H9 (cell line): Measurements from ENCODE around the gene ZCWPW1. TPM values are rescaled to one million over a fixed set of nuclear protein-coding genes. Genes with fewer than 3 reads are reported as not detected.

Experiments
- DNase-seq: peaks from one replicate; pipeline ENCODE4 v3.0.0-alpha.2; 2017
- H2AFZ ChIP-seq: one replicate; pipeline ENCODE4 v1.6.1; 2013; ENCODE audit warnings: mild to moderate bottlenecking, low read length, control low read depth, moderate library complexity
- H2AK5ac ChIP-seq: 2 replicates; pipeline ENCODE4 v1.6.1; 2013; ENCODE audit warnings: low read length, control low read depth, mixed read lengths; ENCODE audit not compliant: insufficient read length
- H2BK120ac ChIP-seq: one replicate; pipeline ENCODE4 v1.6.1; 2013; ENCODE audit warnings: low read depth, mild to moderate bottlenecking, low read length, control low read depth, inconsistent platforms; ENCODE audit not compliant: poor library complexity, severe bottlenecking
- H2BK12ac ChIP-seq: 2 replicates; pipeline ENCODE4 v1.6.1; 2013; ENCODE audit warnings: low read length, control low read depth, mixed read lengths, low read depth; ENCODE audit not compliant: insufficient read length
- H2BK15ac ChIP-seq: 2 replicates; pipeline ENCODE4 v1.6.1; 2013; ENCODE audit warnings: low read depth, low read length, control low read depth
- H2BK20ac ChIP-seq: one replicate; pipeline ENCODE4 v1.6.1; 2013; ENCODE audit warnings: low read depth, mild to moderate bottlenecking, low read length, control low read depth, inconsistent platforms; ENCODE audit not compliant: poor library complexity, severe bottlenecking
- H2BK5ac ChIP-seq: 2 replicates; pipeline ENCODE4 v1.6.1; 2013; ENCODE audit warnings: low read length, control low read depth, mixed read lengths; ENCODE audit not compliant: insufficient read length
- H3K14ac ChIP-seq: 2 replicates; pipeline ENCODE4 v1.6.1; 2013; ENCODE audit warnings: low read length, control low read depth; ENCODE audit not compliant: insufficient read depth
- H3K18ac ChIP-seq: 2 replicates; pipeline ENCODE4 v1.6.1; 2013; ENCODE audit warnings: low read depth, mild to moderate bottlenecking, mixed read lengths, low read length, control low read depth; ENCODE audit not compliant: insufficient read length
- H3K23ac ChIP-seq: 2 replicates; pipeline ENCODE4 v1.6.1; 2013; ENCODE audit warnings: low read length, control low read depth, mixed read lengths, low read depth; ENCODE audit not compliant: insufficient read length
- H3K23me2 ChIP-seq: 2 replicates; pipeline ENCODE4 v1.6.1; 2013; ENCODE audit warnings: low read depth, mild to moderate bottlenecking, mixed read lengths, low read length, control low read depth; ENCODE audit not compliant: insufficient read length, poor library complexity, severe bottlenecking
- H3K27ac ChIP-seq: 2 replicates; pipeline ENCODE4 v1.5.1; 2013; ENCODE audit warnings: low read length, control low read depth, mixed read lengths, low read depth; ENCODE audit not compliant: insufficient read length
- H3K27me3 ChIP-seq: 2 replicates; pipeline ENCODE4 v1.6.1; 2013; ENCODE audit warnings: low read length, control low read depth, inconsistent platforms; ENCODE audit not compliant: insufficient read depth
- H3K4ac ChIP-seq: 2 replicates; pipeline ENCODE4 v1.6.1; 2013; ENCODE audit warnings: low read depth, mild to moderate bottlenecking, control low read depth, inconsistent platforms, low read length, moderate library complexity
- H3K4me1 ChIP-seq: 2 replicates; pipeline ENCODE4 v1.6.1; 2013; ENCODE audit warnings: low read length, control low read depth, inconsistent platforms; ENCODE audit not compliant: insufficient read depth
- H3K4me2 ChIP-seq: 2 replicates; pipeline ENCODE4 v1.6.1; 2013; ENCODE audit warnings: low read length, control low read depth, mixed read lengths; ENCODE audit not compliant: insufficient read length, insufficient read depth
- H3K56ac ChIP-seq: 2 replicates; pipeline ENCODE4 v1.6.1; 2013; ENCODE audit warnings: low read depth, mild to moderate bottlenecking, mixed read lengths, low read length, control low read depth; ENCODE audit not compliant: insufficient read length
- H3K79me1 ChIP-seq: 2 replicates; pipeline ENCODE4 v1.6.1; 2013; ENCODE audit warnings: low read depth, mild to moderate bottlenecking, moderate library complexity, low read length, control low read depth, inconsistent platforms; ENCODE audit not compliant: insufficient read depth, poor library complexity, severe bottlenecking
- H3K79me2 ChIP-seq: 2 replicates; pipeline ENCODE4 v1.6.1; 2013; ENCODE audit warnings: low read length, control low read depth, inconsistent platforms; ENCODE audit not compliant: insufficient read depth
- H3K9ac ChIP-seq: 2 replicates; pipeline ENCODE4 v1.6.1; 2013; ENCODE audit warnings: low read length, control low read depth, mixed read lengths; ENCODE audit not compliant: insufficient read length; ENCODE audit errors: extremely low read depth
- H3K9me3 ChIP-seq: one replicate; pipeline ENCODE4 v1.6.1; 2013; ENCODE audit warnings: low read depth, low read length, inconsistent platforms; ENCODE audit not compliant: control insufficient read depth
- H3T11ph ChIP-seq: one replicate; pipeline ENCODE4 v1.6.1; 2013; ENCODE audit warnings: mild to moderate bottlenecking, low read length, control low read depth, inconsistent platforms
- H4K20me1 ChIP-seq: one replicate; pipeline ENCODE4 v1.6.1; 2013; ENCODE audit not compliant: control insufficient read depth, insufficient read length, insufficient read depth
- H4K5ac ChIP-seq: 2 replicates; pipeline ENCODE4 v1.6.1; 2013; ENCODE audit warnings: low read depth, mild to moderate bottlenecking, mixed read lengths, low read length, control low read depth; ENCODE audit not compliant: insufficient read length
- H4K8ac ChIP-seq: replicated peaks from 2 replicates; pipeline ENCODE4 v1.6.1; 2013; ENCODE audit warnings: low read length, control low read depth, mixed read lengths, low read depth; ENCODE audit not compliant: insufficient read length
- H4K91ac ChIP-seq: 2 replicates; pipeline ENCODE4 v1.6.1; 2013; ENCODE audit warnings: low read depth, mild to moderate bottlenecking, moderate library complexity, mixed read lengths, low read length, control low read depth; ENCODE audit not compliant: insufficient read length
- H3K27ac Mint-ChIP-seq, 3 experiments: 2 replicates in 2 of 3; 3 replicates in 1 of 3; pipeline ENCODE4 v1.8.0; 2020 to 2021; ENCODE audit warnings: mixed read lengths in 3 of 3, mild to moderate bottlenecking in 1 of 3, moderate library complexity in 1 of 3
- H3K27me3 Mint-ChIP-seq: 2 replicates; pipeline ENCODE4 v1.8.0; 2021; ENCODE audit warnings: low read depth, mild to moderate bottlenecking, moderate library complexity, mixed read lengths
- H3K36me3 Mint-ChIP-seq, 3 experiments: 2 replicates in 2 of 3; 3 replicates in 1 of 3; pipeline ENCODE4 v1.8.0; 2020 to 2021; ENCODE audit warnings: low read depth in 3 of 3, mixed read lengths in 3 of 3; ENCODE audit not compliant: insufficient read depth in 1 of 3
- H3K4me1 Mint-ChIP-seq, 2 experiments: 2 replicates each; pipeline ENCODE4 v1.8.0; 2020; ENCODE audit warnings: mixed read lengths in 2 of 2
- H3K4me3 Mint-ChIP-seq, 2 experiments: 2 replicates in 1 of 2; 3 replicates in 1 of 2; pipeline ENCODE4 v1.8.0; 2020 to 2021; ENCODE audit warnings: mild to moderate bottlenecking in 2 of 2, mixed read lengths in 2 of 2, moderate library complexity in 1 of 2
- H3K9me3 Mint-ChIP-seq, 2 experiments: 2 replicates in 1 of 2; 3 replicates in 1 of 2; pipeline ENCODE4 v1.8.0; 2020; ENCODE audit warnings: mild to moderate bottlenecking in 2 of 2, mixed read lengths in 2 of 2, moderate library complexity in 1 of 2
- WGBS: extraction: QIAGEN DNeasy Blood & Tissue Kit; methylation state at CpG from one replicate; pipeline ENCODE4 v1.1.7; 2013; ENCODE audit warnings: missing lambda C conversion rate, low lambda C conversion rate, mixed read lengths; ENCODE audit not compliant: insufficient read length; ENCODE audit errors: extremely low coverage; 5-methylcytosine and 5-hydroxymethylcytosine counted together
- total RNA-seq: library from RNA; stranded (reverse); gene quantifications from 2 replicates; pipeline ENCODE4 v1.2.1, GENCODE V29; 2021
- TF ChIP-seq, protein P1 (sequence below): fragments of 200-600 bp; sonication (generic); conservative IDR thresholded peaks from 3 replicates; pipeline ENCODE4 v1.8.0; 2021; ENCODE audit warnings: antibody characterized with exemption, mild to moderate bottlenecking

Gene ZCWPW1
- total RNA-seq, 1 experiment from 2014 or later: 1.1 TPM

- Histone ChIP-seq H3K23ac (no peak overlapping the region), H3K23me2 (no peaks in the 10 kb centered on the region), H3K56ac (no peak overlapping the region), H3K9ac (no peak overlapping the region), H3K79me2 (no peaks in the 10 kb centered on the region), H4K8ac (no peak overlapping the region), H4K20me1 (no peaks in the 10 kb centered on the region), H3K4me2 (no peak overlapping the region), H2AK5ac (no peak overlapping the region), H3K79me1 (no peaks in the 10 kb centered on the region), H2BK20ac (no peak overlapping the region), H2BK15ac (no peak overlapping the region), H3K9me3 (no peaks in the 10 kb centered on the region), H2AFZ (no peak overlapping the region), H2BK5ac (no peak overlapping the region), H3K18ac (no peak overlapping the region), H4K5ac (no peak overlapping the region), H3K14ac (peak overlapping the region; percentile 62; the same call in 1 of the 2 replicates), H3K27me3 (no peaks in the 10 kb centered on the region), H2BK12ac (no peak overlapping the region), H3K27ac (no peak overlapping the region), H2BK120ac (no peak overlapping the region), H4K91ac (no peak overlapping the region), H3K4ac (no peak overlapping the region; the same call in 1 of the 2 replicates), H3K4me1 (no peaks in the 10 kb centered on the region), H3T11ph (peak overlapping the region; percentile 55)
- Mint-ChIP-seq H3K4me3 (no peak overlapping the region), H3K27me3 (peaks cover 3% of the 10 kb centered on the region), H3K36me3 (no peaks in the 10 kb centered on the region; a peak in 1 of 7 replicates), H3K27ac (no peak overlapping the region), H3K9me3 (no peaks in the 10 kb centered on the region; a peak in 1 of 5 replicates), H3K4me1 (peaks cover 7 to 13% of the 10 kb centered on the region in 2 experiments)
- WGBS: 100% methylated on average over 2 of the region's 14 CpGs
- TF ChIP-seq, protein P1, sequence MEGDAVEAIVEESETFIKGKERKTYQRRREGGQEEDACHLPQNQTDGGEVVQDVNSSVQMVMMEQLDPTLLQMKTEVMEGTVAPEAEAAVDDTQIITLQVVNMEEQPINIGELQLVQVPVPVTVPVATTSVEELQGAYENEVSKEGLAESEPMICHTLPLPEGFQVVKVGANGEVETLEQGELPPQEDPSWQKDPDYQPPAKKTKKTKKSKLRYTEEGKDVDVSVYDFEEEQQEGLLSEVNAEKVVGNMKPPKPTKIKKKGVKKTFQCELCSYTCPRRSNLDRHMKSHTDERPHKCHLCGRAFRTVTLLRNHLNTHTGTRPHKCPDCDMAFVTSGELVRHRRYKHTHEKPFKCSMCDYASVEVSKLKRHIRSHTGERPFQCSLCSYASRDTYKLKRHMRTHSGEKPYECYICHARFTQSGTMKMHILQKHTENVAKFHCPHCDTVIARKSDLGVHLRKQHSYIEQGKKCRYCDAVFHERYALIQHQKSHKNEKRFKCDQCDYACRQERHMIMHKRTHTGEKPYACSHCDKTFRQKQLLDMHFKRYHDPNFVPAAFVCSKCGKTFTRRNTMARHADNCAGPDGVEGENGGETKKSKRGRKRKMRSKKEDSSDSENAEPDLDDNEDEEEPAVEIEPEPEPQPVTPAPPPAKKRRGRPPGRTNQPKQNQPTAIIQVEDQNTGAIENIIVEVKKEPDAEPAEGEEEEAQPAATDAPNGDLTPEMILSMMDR: peak; percentile 44
- DNase-seq: peak; percentile 45
Observed at GRCh38 chr7:100456562-100456961, 28.1 kb upstream of the ZCWPW1 start.
